Naive thymus-derived CD4-positive, alpha-beta T cell (primary cell): Measurements from ENCODE around the gene KIF12. TPM values are rescaled to one million over a fixed set of nuclear protein-coding genes. Genes with fewer than 3 reads are reported as not detected.

Source experiments
- ATAC-seq: fragments of 150-1000 bp; cut with Tn5 transposase; 2 replicates; pipeline ENCODE4 v1.10.0; 2021; ENCODE audit warnings: mild to moderate bottlenecking, moderate library complexity
- CTCF ChIA-PET: fragments of 350-600 bp; sonication (Branson Sonifier 250); formaldehyde crosslinking; loops from one replicate; lab custom pipeline; 2021; ENCODE audit warnings: antibody characterized with exemption; lab: Charles Lee
- POLR2A ChIA-PET: fragments of 350-600 bp; sonication (Branson Sonifier 250); formaldehyde crosslinking; loops from one replicate; lab custom pipeline; 2021; ENCODE audit warnings: antibody characterized with exemption, inconsistent platforms; lab: Charles Lee
- DNase-seq, 9 donors: peaks; one replicate each; pipeline versions ENCODE4 v3.0.0 to v3.0.0-alpha.2; 2020 to 2022; ENCODE audit warnings: mixed read lengths in 1 of 9
- H3K27ac ChIP-seq: one replicate; pipeline ENCODE4 v1.7.0; 2013; ENCODE audit warnings: mild to moderate bottlenecking, low read depth, low read length, moderate library complexity
- H3K27me3 ChIP-seq, 2 donors: one replicate each; pipeline ENCODE4 v1.7.0; 2013; ENCODE audit warnings: low read length in 2 of 2, mild to moderate bottlenecking in 2 of 2, moderate library complexity in 2 of 2; ENCODE audit not compliant: control insufficient read depth in 2 of 2, insufficient read depth in 2 of 2
- H3K36me3 ChIP-seq, 3 experiments: 1 replicate in 2 of 3; 2 replicates in 1 of 3; pipeline ENCODE4 v1.7.0; 2013; ENCODE audit warnings: low read length in 3 of 3, mild to moderate bottlenecking in 3 of 3, moderate library complexity in 1 of 3; ENCODE audit not compliant: insufficient read depth in 3 of 3, control insufficient read depth in 2 of 3
- H3K4me1 ChIP-seq, 2 donors: one replicate each; pipeline ENCODE4 v1.7.0; 2013; ENCODE audit warnings: low read length in 2 of 2, mild to moderate bottlenecking in 2 of 2, moderate library complexity in 1 of 2; ENCODE audit not compliant: control insufficient read depth in 2 of 2, insufficient read depth in 2 of 2
- H3K4me3 ChIP-seq: 2 replicates; pipeline ENCODE4 v1.7.0; 2013; ENCODE audit warnings: mild to moderate bottlenecking, low read length
- H3K9me3 ChIP-seq, 3 experiments: 1 replicate in 2 of 3; 2 replicates in 1 of 3; pipeline ENCODE4 v1.7.0; 2013; ENCODE audit warnings: low read length in 3 of 3; ENCODE audit not compliant: control insufficient read depth in 2 of 3
- H3K27ac Mint-ChIP-seq, 9 donors: one replicate each; pipeline ENCODE4 v1.8.0; 2020 to 2022; ENCODE audit warnings: mixed read lengths in 9 of 9, mild to moderate bottlenecking in 8 of 9, moderate library complexity in 5 of 9, inconsistent platforms in 2 of 9
- H3K27me3 Mint-ChIP-seq, 5 donors: one replicate each; pipeline ENCODE4 v1.8.0; 2021 to 2022; ENCODE audit warnings: mixed read lengths in 5 of 5, mild to moderate bottlenecking in 1 of 5
- H3K36me3 Mint-ChIP-seq, 5 donors: one replicate each; pipeline ENCODE4 v1.8.0; 2020 to 2022; ENCODE audit warnings: mixed read lengths in 5 of 5, mild to moderate bottlenecking in 3 of 5, inconsistent platforms in 1 of 5
- H3K4me1 Mint-ChIP-seq, 7 donors: one replicate each; pipeline ENCODE4 v1.8.0; 2020 to 2022; ENCODE audit warnings: mixed read lengths in 7 of 7, mild to moderate bottlenecking in 3 of 7, inconsistent platforms in 1 of 7
- H3K4me3 Mint-ChIP-seq, 10 donors: one replicate each; pipeline ENCODE4 v1.8.0; 2020 to 2022; ENCODE audit warnings: mild to moderate bottlenecking in 10 of 10, mixed read lengths in 10 of 10, moderate library complexity in 6 of 10, inconsistent platforms in 2 of 10
- H3K9me3 Mint-ChIP-seq, 11 donors: one replicate each; pipeline ENCODE4 v1.8.0; 2020 to 2022; ENCODE audit warnings: mixed read lengths in 11 of 11, mild to moderate bottlenecking in 4 of 11, inconsistent platforms in 1 of 11, moderate library complexity in 1 of 11
- intact Hi-C, 2 donors: fragments of 100-400 bp; cut with micrococcal nuclease; formaldehyde crosslinking; loops; one replicate each; pipeline ENCODE4 v1.15.1; 2023
- polyA plus RNA-seq, 2 donors: library from polyadenylated mRNA; unstranded; fragments of 300-500 nt; fragmentation: Illumina TruSeq; gene quantifications; one replicate each; pipeline ENCODE4 v1.2.3, GENCODE V29; 2021
- total RNA-seq, 6 experiments: library from RNA in 5 of 6; stranded (reverse) in 5 of 6; gene quantifications; 1 replicate in 5 of 6; 2 replicates in 1 of 6; pipeline ENCODE4 v1.2.3 and lab custom pipeline; 2021 to 2026

Gene KIF12
- total and polyA plus RNA-seq, 7 experiments from 2014 or later: not detected

- no peaks in the 10 kb centered on the region for H3K4me1 Mint-ChIP-seq
- ChIA-PET CTCF (interaction anchor here (0.7 to 1.2 kb wide), 2 partner anchors 11 to 469 kb away, joined by 3 read pairs; no protein-coding TSS in a partner anchor), POLR2A (no interaction called here)
- H3K36me3 Mint-ChIP-seq: no peaks in the 10 kb centered on the region
- Histone ChIP-seq H3K27ac (no peak overlapping the region), H3K9me3 (no peaks in the 10 kb centered on the region), H3K4me1 (no peaks in the 10 kb centered on the region), H3K36me3 (no peaks in the 10 kb centered on the region), H3K4me3 (no peak overlapping the region), H3K27me3 (no peaks in the 10 kb centered on the region)
- DNase-seq: no peak
- H3K9me3 Mint-ChIP-seq: no peaks in the 10 kb centered on the region
- no peak for ATAC-seq
- intact Hi-C loops: no loop called here
- H3K27me3 Mint-ChIP-seq: peaks cover 6 to 26% (median 11%) of the 10 kb centered on the region in 5 donors
- H3K27ac Mint-ChIP-seq: no peak overlapping the region
- H3K4me3 Mint-ChIP-seq: no peak overlapping the region
These were observed 20.4 kb upstream of the KIF12 start for GRCh38 chr9:114119242-114120191.

GRCh38 chr9:114117996-114118830 lies 19.1 kb upstream of the KIF12 start:
- H3K36me3 Mint-ChIP-seq: no peaks in the 10 kb centered on the region
- DNase-seq: no peak
- no peaks in the 10 kb centered on the region for H3K4me1 Mint-ChIP-seq
- no peak overlapping the region for H3K4me3 ChIP-seq
- no peak overlapping the region for H3K27ac Mint-ChIP-seq
- ChIA-PET CTCF (no interaction called here), POLR2A (no interaction called here)
- no peaks in the 10 kb centered on the region for H3K9me3 Mint-ChIP-seq
- no peaks in the 10 kb centered on the region for H3K4me1 ChIP-seq
- H3K4me3 Mint-ChIP-seq: no peak overlapping the region
- H3K27ac ChIP-seq: no peak overlapping the region
- H3K27me3 ChIP-seq: no peaks in the 10 kb centered on the region
- H3K27me3 Mint-ChIP-seq: peaks cover 9 to 31% (median 15%) of the 10 kb centered on the region in 5 donors
- H3K9me3 ChIP-seq: no peaks in the 10 kb centered on the region
- intact Hi-C loops: no loop called here
- ATAC-seq: no peak
- H3K36me3 ChIP-seq: no peaks in the 10 kb centered on the region

DNA sequence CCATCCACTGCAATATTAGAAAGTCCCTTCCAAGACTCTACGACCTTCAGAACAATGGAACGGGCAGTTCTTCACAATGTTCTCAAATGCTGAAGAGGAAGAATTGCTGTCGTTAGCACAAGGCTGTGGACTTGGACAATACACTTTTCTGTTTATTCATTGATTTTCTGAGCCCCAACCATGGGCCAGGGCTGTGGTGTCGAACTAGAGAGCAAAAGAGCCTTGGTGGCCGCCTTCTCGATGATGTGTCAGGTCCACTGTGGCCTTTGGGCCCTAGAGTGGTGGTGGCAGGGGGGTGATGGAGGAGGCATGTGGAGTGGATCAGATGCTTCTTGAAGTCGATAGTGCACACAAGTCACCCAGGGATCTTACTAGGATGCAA lies 18.5 kb upstream of the KIF12 start:
- Histone ChIP-seq H3K36me3 (no peaks in the 10 kb centered on the region), H3K4me3 (no peak overlapping the region), H3K4me1 (no peaks in the 10 kb centered on the region), H3K27me3 (no peaks in the 10 kb centered on the region), H3K9me3 (no peaks in the 10 kb centered on the region), H3K27ac (no peak overlapping the region)
- no peaks in the 10 kb centered on the region for H3K4me1 Mint-ChIP-seq
- peaks cover 9 to 36% (median 19%) of the 10 kb centered on the region in 5 donors for H3K27me3 Mint-ChIP-seq
- DNase-seq (no peak), ATAC-seq (no peak)
- H3K4me3 Mint-ChIP-seq: no peak overlapping the region
- H3K36me3 Mint-ChIP-seq: no peaks in the 10 kb centered on the region
- ChIA-PET CTCF (no interaction called here), POLR2A (no interaction called here)
- H3K27ac Mint-ChIP-seq: no peak overlapping the region
- no peaks in the 10 kb centered on the region for H3K9me3 Mint-ChIP-seq
- intact Hi-C loops: no loop called here

DNA sequence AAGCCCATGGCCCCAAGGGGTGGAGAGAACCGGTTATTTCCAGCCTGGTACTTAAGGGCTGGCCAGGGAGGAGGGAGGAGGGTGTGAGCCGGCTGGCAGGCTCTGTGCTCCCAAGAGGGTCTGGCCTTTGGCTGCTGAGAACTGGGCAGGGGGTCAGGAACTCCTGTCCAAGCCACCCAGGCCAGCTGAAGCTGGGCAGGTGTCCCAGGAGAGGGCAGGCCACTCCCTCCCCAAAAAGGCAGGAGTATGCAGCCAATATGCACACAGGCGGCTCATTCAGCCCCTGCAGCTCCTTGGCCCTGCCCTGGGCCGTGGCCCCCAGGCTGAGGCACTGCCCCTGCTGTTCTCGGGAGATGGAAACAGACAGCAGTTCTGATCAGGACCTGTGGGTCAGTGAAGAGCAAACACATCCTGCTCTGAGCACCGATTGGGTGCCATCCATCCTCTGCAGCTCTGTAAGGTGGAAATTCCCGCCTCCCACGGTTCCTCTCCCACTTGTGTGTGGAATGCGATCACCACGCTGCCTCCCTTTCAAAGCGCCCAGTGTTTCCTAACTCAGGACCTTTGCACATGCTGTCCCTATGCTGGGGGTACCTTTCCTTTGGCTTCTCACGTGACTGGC lies 17.1 kb upstream of the KIF12 start:
- Mint-ChIP-seq H3K36me3 (no peaks in the 10 kb centered on the region), H3K9me3 (no peaks in the 10 kb centered on the region), H3K4me1 (no peaks in the 10 kb centered on the region), H3K27ac (no peak overlapping the region), H3K4me3 (no peak overlapping the region), H3K27me3 (peaks cover 11 to 37% (median 21%) of the 10 kb centered on the region in 5 donors)
- intact Hi-C loops: no loop called here
- POLR2A ChIA-PET: no interaction called here
- DNase-seq: no peak
- H3K4me3 ChIP-seq: no peak overlapping the region
- H3K9me3 ChIP-seq: no peaks in the 10 kb centered on the region
- CTCF ChIA-PET: interaction anchor here (0.7 kb wide), 1 partner anchor 8 kb away, joined by 3 read pairs; no protein-coding TSS in a partner anchor
- no peak for ATAC-seq
- no peaks in the 10 kb centered on the region for H3K36me3 ChIP-seq
- no peaks in the 10 kb centered on the region for H3K27me3 ChIP-seq
- H3K27ac ChIP-seq: no peak overlapping the region
- no peaks in the 10 kb centered on the region for H3K4me1 ChIP-seq

GRCh38 chr9:114115654-114116125 lies 16.6 kb upstream of the KIF12 start:
- ChIA-PET CTCF (interaction anchor here (0.7 kb wide), 1 partner anchor 8 kb away, joined by 3 read pairs; no protein-coding TSS in a partner anchor), POLR2A (no interaction called here)
- Histone ChIP-seq H3K27me3 (no peaks in the 10 kb centered on the region), H3K9me3 (no peaks in the 10 kb centered on the region), H3K4me3 (no peak overlapping the region), H3K4me1 (no peaks in the 10 kb centered on the region), H3K27ac (no peak overlapping the region), H3K36me3 (no peaks in the 10 kb centered on the region)
- ATAC-seq: no peak
- H3K4me1 Mint-ChIP-seq: no peaks in the 10 kb centered on the region
- peaks cover 10 to 39% (median 21%) of the 10 kb centered on the region in 5 donors for H3K27me3 Mint-ChIP-seq
- H3K27ac Mint-ChIP-seq: no peak overlapping the region
- no peak overlapping the region for H3K4me3 Mint-ChIP-seq
- no peaks in the 10 kb centered on the region for H3K9me3 Mint-ChIP-seq
- H3K36me3 Mint-ChIP-seq: no peaks in the 10 kb centered on the region
- DNase-seq: no peak
- intact Hi-C loops: no loop called here

GRCh38 chr9:114114364-114114763 lies 15.3 kb upstream of the KIF12 start:
- Histone ChIP-seq H3K27me3 (no peaks in the 10 kb centered on the region), H3K4me3 (no peak overlapping the region), H3K4me1 (no peaks in the 10 kb centered on the region), H3K27ac (no peak overlapping the region), H3K9me3 (no peaks in the 10 kb centered on the region), H3K36me3 (no peaks in the 10 kb centered on the region)
- peaks cover 9 to 41% (median 21%) of the 10 kb centered on the region in 5 donors for H3K27me3 Mint-ChIP-seq
- ChIA-PET POLR2A (no interaction called here), CTCF (no interaction called here)
- H3K36me3 Mint-ChIP-seq: no peaks in the 10 kb centered on the region
- intact Hi-C loops: no loop called here
- H3K27ac Mint-ChIP-seq: no peak overlapping the region
- no peak overlapping the region for H3K4me3 Mint-ChIP-seq
- no peaks in the 10 kb centered on the region for H3K9me3 Mint-ChIP-seq
- ATAC-seq: no peak
- no peak for DNase-seq
- H3K4me1 Mint-ChIP-seq: no peaks in the 10 kb centered on the region
